Neuronal stem cell (in vitro differentiated cells): ENCODE measurements around the gene SFTPD. TPM values are rescaled to one million over a fixed set of nuclear protein-coding genes. Genes with fewer than 3 reads are reported as not detected.
"Not testable (repeated sequence)": the region's sequence is repeated elsewhere in the genome, so short reads cannot be mapped to it uniquely, and the experiment has no call there.

Source experiments
- DNase-seq: peaks from one replicate; pipeline ENCODE4 v3.0.0-alpha.2; 2013; ENCODE audit warnings: low spot score
- H2AFZ ChIP-seq: one replicate; pipeline ENCODE4 v1.6.1; 2013; ENCODE audit warnings: mild to moderate bottlenecking, low read length, inconsistent platforms
- H2AK5ac ChIP-seq: 2 replicates; pipeline ENCODE4 v1.6.1; 2013; ENCODE audit warnings: low read depth, mild to moderate bottlenecking, inconsistent platforms, low read length, moderate library complexity, mixed read lengths
- H2BK120ac ChIP-seq: 2 replicates; pipeline ENCODE4 v1.6.1; 2013; ENCODE audit warnings: low read depth, mild to moderate bottlenecking, inconsistent platforms, low read length, moderate library complexity, mixed read lengths
- H2BK12ac ChIP-seq: one replicate; pipeline ENCODE4 v1.6.1; 2013; ENCODE audit warnings: low read length, inconsistent platforms
- H2BK15ac ChIP-seq: 2 replicates; pipeline ENCODE4 v1.6.1; 2013; ENCODE audit warnings: mild to moderate bottlenecking, low read length, inconsistent platforms, mixed read lengths
- H2BK5ac ChIP-seq: one replicate; pipeline ENCODE4 v1.6.1; 2013; ENCODE audit warnings: inconsistent platforms, mild to moderate bottlenecking, low read length, moderate library complexity
- H3K14ac ChIP-seq: one replicate; pipeline ENCODE4 v1.6.1; 2013; ENCODE audit warnings: low read length, inconsistent platforms
- H3K18ac ChIP-seq: 2 replicates; pipeline ENCODE4 v1.6.1; 2013; ENCODE audit warnings: low read length, inconsistent platforms
- H3K23ac ChIP-seq: 2 replicates; pipeline ENCODE4 v1.6.1; 2013; ENCODE audit warnings: low read depth, mild to moderate bottlenecking, mixed read lengths, low read length, inconsistent platforms; ENCODE audit not compliant: poor library complexity
- H3K27ac ChIP-seq: replicated peaks from 3 replicates; pipeline ENCODE4 v1.5.1; 2013; ENCODE audit warnings: low read length, inconsistent platforms
- H3K27me3 ChIP-seq, 3 experiments: 2 replicates each; pipeline ENCODE4 v1.6.1; 2013; ENCODE audit warnings: low read length in 3 of 3, mild to moderate bottlenecking in 2 of 3, inconsistent platforms in 1 of 3, low read depth in 1 of 3, mixed read lengths in 1 of 3, moderate library complexity in 1 of 3; ENCODE audit not compliant: control insufficient read depth in 3 of 3, insufficient read depth in 3 of 3
- H3K36me3 ChIP-seq, 2 donors: replicated peaks in 1 of 2; 2 replicates each; pipeline ENCODE4 v1.6.1; 2013; ENCODE audit warnings: low read length in 2 of 2; ENCODE audit not compliant: control insufficient read depth in 2 of 2, insufficient read depth in 2 of 2
- H3K4ac ChIP-seq: 2 replicates; pipeline ENCODE4 v1.6.1; 2013; ENCODE audit warnings: inconsistent platforms, mild to moderate bottlenecking, low read length, moderate library complexity
- H3K4me1 ChIP-seq, 2 donors: 1 replicate in 1 of 2; 2 replicates in 1 of 2; pipeline ENCODE4 v1.6.1; 2013; ENCODE audit warnings: low read length in 2 of 2, low read depth in 1 of 2; ENCODE audit not compliant: control insufficient read depth in 2 of 2, insufficient read depth in 1 of 2
- H3K4me2 ChIP-seq: one replicate; pipeline ENCODE4 v1.6.1; 2013; ENCODE audit warnings: mild to moderate bottlenecking, low read length, inconsistent platforms; ENCODE audit not compliant: insufficient read depth, poor library complexity, severe bottlenecking
- H3K4me3 ChIP-seq, 2 donors: 2 replicates each; pipeline ENCODE4 v1.5.1; 2013; ENCODE audit warnings: low read length in 2 of 2, mild to moderate bottlenecking in 2 of 2, inconsistent platforms in 1 of 2, moderate library complexity in 1 of 2
- H3K79me1 ChIP-seq: one replicate; pipeline ENCODE4 v1.6.1; 2013; ENCODE audit warnings: low read depth, mild to moderate bottlenecking, inconsistent platforms, low read length, moderate library complexity
- H3K9ac ChIP-seq: one replicate; pipeline ENCODE4 v1.6.1; 2013; ENCODE audit warnings: mild to moderate bottlenecking, low read depth, low read length, inconsistent platforms; ENCODE audit not compliant: poor library complexity
- H3K9me3 ChIP-seq, 2 donors: replicated peaks in 1 of 2; 2 replicates each; pipeline versions ENCODE3 to v1.6.1; 2013; ENCODE audit warnings: low read length in 2 of 2, mild to moderate bottlenecking in 2 of 2, inconsistent platforms in 1 of 2, low read depth in 1 of 2, mixed read lengths in 1 of 2, moderate library complexity in 1 of 2; ENCODE audit not compliant: control insufficient read depth in 2 of 2, insufficient read depth in 1 of 2
- H4K8ac ChIP-seq: one replicate; pipeline ENCODE4 v1.6.1; 2013; ENCODE audit warnings: low read depth, mild to moderate bottlenecking, inconsistent platforms, low read length, moderate library complexity
- H4K91ac ChIP-seq: one replicate; pipeline ENCODE4 v1.6.1; 2013; ENCODE audit warnings: low read length, low read depth, mild to moderate bottlenecking, inconsistent platforms; ENCODE audit not compliant: poor library complexity
- WGBS, 2 donors: extraction: QIAGEN DNeasy Blood & Tissue Kit; methylation state at CpG; one replicate each; pipeline ENCODE4 v1.1.7; 2013; ENCODE audit warnings: missing lambda C conversion rate in 2 of 2, mixed read lengths in 1 of 2; ENCODE audit not compliant: insufficient read length in 2 of 2, insufficient replicate concordance in 1 of 2; ENCODE audit errors: extremely low coverage in 2 of 2; 5-methylcytosine and 5-hydroxymethylcytosine counted together
- polyA plus RNA-seq, 2 experiments: library from polyadenylated mRNA; stranded (reverse); fragments of 200-250 nt; gene quantifications; one replicate each; pipeline ENCODE4 v1.2.3, GENCODE V29; 2013

SFTPD gene
- polyA plus RNA-seq (2013, experiment 1 of 2) = 0.08 TPM
- polyA plus RNA-seq (2013, experiment 2 of 2) = 0.08 TPM

DNA sequence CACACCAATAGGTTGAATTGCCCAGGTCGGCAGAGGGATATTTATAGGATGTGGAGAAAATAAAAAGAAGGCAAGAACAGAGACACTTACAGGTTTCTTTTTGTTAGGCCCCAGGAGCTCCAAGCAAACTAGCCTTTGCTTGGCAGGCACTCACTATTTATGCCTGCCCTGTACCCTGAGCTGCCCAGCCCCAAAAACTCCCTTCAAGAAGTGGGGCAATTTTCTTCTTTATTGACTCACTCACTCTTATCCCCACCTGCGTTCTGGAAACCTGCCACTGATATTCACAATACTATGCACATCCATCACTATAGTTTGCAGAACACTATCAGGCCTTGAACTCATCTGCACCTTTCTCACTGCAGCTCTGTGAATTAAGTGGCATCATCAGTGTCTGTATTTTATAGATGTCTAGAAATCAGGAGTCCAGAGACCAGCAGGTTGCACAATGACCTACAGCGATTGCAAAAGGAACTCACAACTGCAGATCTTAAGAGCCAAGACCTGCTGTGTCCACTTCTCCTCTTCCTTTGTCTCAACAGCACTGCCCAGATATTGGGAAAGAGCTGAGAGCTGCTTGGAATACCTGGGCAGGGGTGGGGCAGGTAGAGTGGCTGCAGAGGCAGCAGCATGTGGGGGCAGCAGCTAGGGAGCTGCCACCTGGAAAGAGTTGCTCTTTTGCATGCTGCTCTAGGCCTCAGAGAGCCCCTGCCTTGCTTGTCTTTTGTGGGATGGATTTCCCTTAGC, at the start of gene SFTPD:
Gene SFTPD, minus strand, starts transcription at position 130 of the 747 bp plus-strand sequence. CDS start 2,446 bp downstream, outside the sequence.
- no peaks in the 10 kb centered on the region for H3K36me3 ChIP-seq
- H3K4me2 ChIP-seq = no peak within 1 kb of the TSS
- no peak for DNase-seq
- no peak within 1 kb of the TSS for H4K8ac ChIP-seq
- H3K4me1 ChIP-seq = no peaks in the 10 kb centered on the region
- no peak within 1 kb of the TSS for H3K9ac ChIP-seq
- no peak within 1 kb of the TSS for H3K4ac ChIP-seq
- no CpG with 5 or more reads among the region's 3 CpGs for WGBS, 2 donors
- no peak within 1 kb of the TSS for H2BK120ac ChIP-seq
- H4K91ac ChIP-seq = no peak within 1 kb of the TSS
- H2AK5ac ChIP-seq = no peak within 1 kb of the TSS
- no peak within 1 kb of the TSS for H2BK5ac ChIP-seq
- H2BK12ac ChIP-seq = no peak within 1 kb of the TSS
- H3K4me3 ChIP-seq = no peak within 1 kb of the TSS
- no peaks in the 10 kb centered on the region for H3K79me1 ChIP-seq
- no peak within 1 kb of the TSS for H3K23ac ChIP-seq
- H3K27ac ChIP-seq = no peak within 1 kb of the TSS
- no peak within 1 kb of the TSS for H2AFZ ChIP-seq
- H2BK15ac ChIP-seq = no peak within 1 kb of the TSS
- H3K18ac ChIP-seq = no peak within 1 kb of the TSS
- peaks cover 1 to 15% of the 10 kb centered on the region in 2 donors for H3K9me3 ChIP-seq
- H3K27me3 ChIP-seq = no peaks in the 10 kb centered on the region
- H3K14ac ChIP-seq = no peak within 1 kb of the TSS

DNA sequence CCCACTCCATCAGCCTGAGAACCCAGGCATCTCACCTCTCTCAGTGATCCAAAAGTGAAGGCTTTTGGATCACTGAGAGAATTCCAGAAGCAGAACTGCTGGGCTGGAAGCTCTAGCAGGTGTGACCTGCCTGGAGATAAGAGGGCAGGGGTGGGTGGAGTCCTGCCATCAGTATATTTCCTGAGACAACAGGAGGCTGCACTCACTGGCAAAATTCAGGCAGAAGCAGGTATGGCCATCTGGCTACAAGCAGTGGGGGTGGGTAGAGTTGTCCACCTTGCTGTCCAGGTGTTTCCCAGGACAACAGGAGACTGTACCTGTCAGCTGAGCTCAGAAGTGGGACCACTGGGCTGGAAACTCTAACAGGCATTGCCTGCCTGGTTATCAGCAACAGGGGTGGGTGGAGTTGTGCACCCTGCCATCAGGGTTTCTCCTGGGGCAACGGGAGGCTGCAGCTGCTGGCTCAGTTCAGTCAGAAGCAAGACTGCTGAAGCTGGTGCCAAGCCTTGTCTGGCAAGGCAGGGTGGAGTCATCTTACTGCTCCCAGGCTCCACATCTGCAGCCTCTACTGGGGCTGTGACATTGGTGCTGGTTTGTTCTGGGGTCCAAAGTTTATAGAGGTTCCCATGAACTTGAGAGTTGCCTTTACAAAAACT, 47.2 kb upstream of the SFTPD start:
- Histone ChIP-seq H2BK15ac (no peak overlapping the region), H2BK5ac (no peak overlapping the region), H3K27ac (no peak overlapping the region), H3K9ac (no peak overlapping the region), H2BK120ac (no peak overlapping the region), H3K14ac (no peak overlapping the region), H2BK12ac (no peak overlapping the region), H3K4ac (no peak overlapping the region), H4K8ac (no peak overlapping the region), H3K9me3 (no peaks in the 10 kb centered on the region), H3K4me3 (no peak overlapping the region), H3K27me3 (no peaks in the 10 kb centered on the region), H3K4me1 (no peaks in the 10 kb centered on the region), H3K36me3 (no peaks in the 10 kb centered on the region), H2AK5ac (no peak overlapping the region), H3K18ac (no peak overlapping the region), H3K79me1 (no peaks in the 10 kb centered on the region), H3K4me2 (no peak overlapping the region), H4K91ac (no peak overlapping the region), H2AFZ (no peak overlapping the region), H3K23ac (no peak overlapping the region)
- no CpG with 5 or more reads among the region's 1 CpG for WGBS, 2 donors
- no peak for DNase-seq

DNA sequence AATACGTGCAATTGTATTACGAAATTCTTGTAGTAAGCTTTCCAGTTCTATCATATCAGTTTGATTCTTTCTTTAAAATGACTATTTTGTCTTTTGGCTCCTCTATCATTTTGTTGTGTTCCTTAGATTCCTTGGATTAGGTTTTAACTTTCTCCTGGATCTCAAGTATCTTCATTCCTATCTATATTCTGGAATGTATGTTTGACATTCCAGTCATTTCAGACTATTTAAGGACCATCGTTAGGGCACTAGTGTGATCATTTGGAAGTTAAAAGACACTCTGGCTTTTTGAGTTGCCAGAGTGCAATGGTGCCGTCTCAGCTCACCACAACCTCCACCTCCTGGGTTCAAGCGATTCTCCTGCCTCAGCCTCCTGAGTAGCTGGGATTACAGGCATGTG, 45.7 kb upstream of the SFTPD start:
- Histone ChIP-seq H3K23ac (no peak overlapping the region), H3K79me1 (no peaks in the 10 kb centered on the region), H3K36me3 (no peaks in the 10 kb centered on the region), H3K4me2 (no peak overlapping the region), H3K9me3 (no peaks in the 10 kb centered on the region), H4K8ac (no peak overlapping the region), H2BK120ac (no peak overlapping the region), H3K4me1 (no peaks in the 10 kb centered on the region), H2BK15ac (no peak overlapping the region), H3K27me3 (no peaks in the 10 kb centered on the region), H3K4ac (no peak overlapping the region), H3K27ac (no peak overlapping the region), H2BK12ac (no peak overlapping the region), H2AK5ac (no peak overlapping the region), H3K4me3 (no peak overlapping the region), H3K18ac (no peak overlapping the region), H3K14ac (no peak overlapping the region), H3K9ac (no peak overlapping the region), H2BK5ac (no peak overlapping the region), H4K91ac (no peak overlapping the region), H2AFZ (no peak overlapping the region)
- DNase-seq = no peak
- no CpG with 5 or more reads among the region's 5 CpGs for WGBS, 2 donors

- not testable (repeated sequence) for H2AK5ac ChIP-seq, H2BK5ac ChIP-seq, H3K36me3 ChIP-seq, H2BK12ac ChIP-seq, H3K9ac ChIP-seq, H3K79me1 ChIP-seq, H3K9me3 ChIP-seq, H4K91ac ChIP-seq, H2AFZ ChIP-seq, H4K8ac ChIP-seq, H2BK15ac ChIP-seq, H3K4me3 ChIP-seq, H3K4ac ChIP-seq, H3K18ac ChIP-seq, DNase-seq, H3K23ac ChIP-seq, H3K27ac ChIP-seq, H3K14ac ChIP-seq, H3K4me1 ChIP-seq, H3K4me2 ChIP-seq, H2BK120ac ChIP-seq
- H3K27me3 ChIP-seq = peaks cover 0 to 29% (median 4%) of the 10 kb centered on the region in 3 experiments
- no CpG with 5 or more reads among the region's 2 CpGs for WGBS, 2 donors
These were observed 39.3 kb upstream of the SFTPD start for GRCh38 chr10:79988199-79988598.
